DLD1 (cell line): ENCODE data around the gene ACTR8.

ENCODE experiments used
- in situ Hi-C: cut with HindIII; loops from 2 replicates; pipeline ENCODE4 v1.10.0; 2017; ENCODE audit warnings: low sequenced_read_pairs

The ACTR8 gene

DNA sequence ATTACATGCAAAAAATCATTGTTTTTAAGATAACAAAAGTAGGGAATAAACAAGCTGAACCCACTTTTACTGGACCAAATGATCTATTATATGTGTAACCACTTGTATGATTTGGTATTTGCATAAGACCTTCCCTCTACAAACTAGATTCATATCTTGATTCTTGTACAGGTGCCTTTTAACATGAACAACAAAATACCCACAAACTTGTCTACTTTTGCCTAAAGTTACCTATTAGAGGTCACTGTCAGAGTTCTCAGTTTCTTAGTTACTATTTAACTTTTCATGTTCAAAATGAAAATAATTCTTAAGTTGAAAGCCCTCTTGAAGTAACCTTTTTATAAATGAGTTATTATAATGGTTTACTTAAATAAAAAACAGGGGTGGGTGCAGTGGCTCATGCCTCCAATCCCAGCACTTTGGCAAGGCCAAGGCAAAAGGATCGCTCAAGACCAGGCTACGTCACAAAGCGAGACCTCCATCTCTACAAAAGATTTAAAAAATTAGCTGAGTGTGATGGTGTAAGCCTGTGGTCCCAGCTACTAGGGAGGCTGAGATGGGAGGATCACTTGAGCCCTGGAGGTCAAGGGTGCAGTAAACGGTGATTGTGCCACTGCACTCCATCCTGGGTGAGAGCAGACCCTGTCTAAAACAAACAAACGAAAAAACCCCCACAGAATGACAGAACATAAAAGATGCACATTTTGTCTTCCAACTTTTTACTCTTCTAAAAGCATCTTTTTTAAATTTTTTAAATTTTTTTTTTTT is 16.0 kb downstream of the ACTR8 start:
- in situ Hi-C loops: no loop called here

DNA sequence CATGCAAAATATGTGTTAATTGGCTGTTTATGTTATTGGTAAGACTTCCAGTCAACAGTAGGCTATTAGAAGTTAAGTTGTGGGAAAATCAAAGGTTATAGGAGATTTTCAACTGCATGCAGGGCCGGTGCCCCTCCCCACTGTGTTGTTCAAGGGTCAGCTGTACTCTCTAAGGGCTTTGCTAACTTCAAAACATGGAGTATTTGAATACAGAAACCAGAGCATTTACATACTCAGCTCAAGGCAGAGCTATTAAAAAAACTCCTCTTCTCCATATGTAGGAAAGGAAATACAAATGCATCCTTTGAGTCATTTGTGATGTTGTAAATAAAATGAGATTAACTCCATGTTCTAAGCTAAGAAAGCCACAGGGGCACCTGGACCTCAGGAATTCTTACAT is 18.8 kb downstream of the ACTR8 start:
- in situ Hi-C loops: no loop called here

DNA sequence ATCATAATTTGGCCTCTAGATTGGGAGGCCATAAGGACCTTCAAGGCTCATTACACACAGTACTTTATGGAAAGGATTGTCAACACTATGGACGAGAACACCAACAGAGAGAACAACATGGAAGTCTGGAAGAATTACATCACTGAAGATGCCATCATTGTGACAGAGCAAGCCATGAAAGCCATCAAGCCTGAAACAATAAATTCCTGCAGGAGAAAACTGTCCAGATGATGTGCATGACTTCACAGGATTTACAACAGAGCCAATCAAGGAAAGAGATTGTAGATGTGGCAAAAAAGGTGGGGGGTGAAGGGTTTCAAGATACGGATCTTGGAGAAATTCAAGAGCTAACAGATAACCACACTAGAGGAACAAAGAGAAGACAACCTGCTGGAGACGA is 19.7 kb downstream of the ACTR8 start:
- in situ Hi-C loops: no loop called here

DNA sequence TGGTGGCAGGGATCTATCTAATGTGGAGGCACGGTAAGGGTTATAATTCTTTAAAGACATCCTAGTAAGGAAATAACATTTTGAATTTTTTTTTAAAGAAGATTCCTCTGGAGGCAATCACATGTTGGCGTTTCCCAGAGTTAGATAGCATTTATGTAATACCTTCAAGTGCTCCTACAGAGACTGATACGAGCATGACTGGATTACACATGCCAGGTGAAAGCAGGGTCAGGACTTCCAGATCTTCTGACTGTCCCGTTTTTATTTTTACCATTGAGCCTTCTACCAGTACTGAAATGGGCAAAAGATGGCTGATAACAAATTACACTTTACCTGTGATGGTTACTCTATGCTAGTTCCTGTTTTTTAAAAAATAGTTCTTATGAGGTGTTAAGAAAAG is 21.8 kb downstream of the ACTR8 start:
- in situ Hi-C loops: no loop called here

DNA sequence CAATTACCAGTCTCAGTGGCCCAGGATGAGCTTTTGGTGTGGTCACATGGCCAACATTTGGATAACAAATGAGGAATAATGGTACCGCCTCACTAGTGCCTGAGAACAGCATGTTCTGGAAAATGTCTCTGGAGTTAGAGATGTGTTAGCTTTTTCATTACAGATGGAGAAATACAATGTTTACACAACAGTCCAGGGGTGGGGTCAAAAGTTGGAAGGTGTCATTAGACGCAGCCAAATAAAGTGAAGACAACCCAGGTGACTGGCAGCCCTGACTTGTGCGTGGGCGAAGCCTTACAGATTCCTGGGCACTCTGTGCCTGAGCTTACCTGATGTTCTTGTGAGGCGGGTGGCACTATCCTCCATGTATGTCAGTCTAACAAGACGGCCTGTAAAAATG is 22.8 kb downstream of the ACTR8 start:
- in situ Hi-C loops: no loop called here

DNA sequence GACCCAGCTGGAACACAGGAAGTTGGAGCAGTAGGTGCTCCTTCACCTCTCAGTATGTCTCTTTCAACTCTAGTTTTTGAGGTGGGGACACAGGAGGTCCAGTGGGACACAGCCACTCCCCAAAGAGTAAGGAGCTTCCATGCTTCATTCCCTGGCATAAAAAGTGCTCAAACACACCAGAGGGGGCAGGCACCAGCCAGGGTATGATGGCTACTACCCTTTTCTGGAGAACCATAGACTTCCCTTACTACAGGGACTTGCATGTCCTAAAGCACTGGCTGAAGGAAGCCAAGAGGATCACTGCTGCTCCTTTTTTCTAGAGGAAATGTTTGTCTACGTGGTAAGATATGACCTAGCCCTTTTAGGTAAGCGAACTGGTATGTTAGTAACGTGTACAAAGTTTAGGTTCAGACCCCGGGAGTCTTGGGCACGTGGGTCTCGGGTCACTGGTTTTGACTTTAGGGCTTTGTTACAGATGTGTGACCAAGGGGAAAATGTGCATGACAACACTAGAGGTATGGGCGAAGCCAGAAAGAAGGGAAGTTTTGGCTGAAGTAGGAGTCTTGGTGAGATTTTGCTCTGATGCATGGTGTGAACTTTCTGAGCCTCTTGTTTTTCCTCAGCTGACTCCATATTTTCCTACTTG is 23.7 kb downstream of the ACTR8 start:
- in situ Hi-C loops: no loop called here

DNA sequence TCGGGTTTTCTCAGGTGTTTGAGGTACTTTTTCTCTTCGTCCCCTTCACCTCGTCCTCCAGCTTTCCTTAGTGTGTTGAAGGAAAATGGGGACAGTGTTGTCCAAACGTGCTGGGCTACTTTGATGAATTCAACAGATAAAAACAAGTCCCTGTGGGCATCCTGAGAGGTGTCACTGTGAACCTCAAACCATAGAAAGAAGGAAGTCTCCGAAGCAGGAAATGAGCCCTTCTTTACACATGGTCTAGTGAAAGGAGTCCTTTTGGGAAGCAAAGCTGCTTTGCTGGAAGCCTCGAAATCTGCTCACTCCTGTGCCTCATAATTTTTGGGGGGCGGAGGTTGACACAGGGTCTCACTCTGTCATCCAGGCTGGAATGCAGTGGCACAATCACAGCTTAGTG is 25.0 kb downstream of the ACTR8 start:
- in situ Hi-C loops: no loop called here

DNA sequence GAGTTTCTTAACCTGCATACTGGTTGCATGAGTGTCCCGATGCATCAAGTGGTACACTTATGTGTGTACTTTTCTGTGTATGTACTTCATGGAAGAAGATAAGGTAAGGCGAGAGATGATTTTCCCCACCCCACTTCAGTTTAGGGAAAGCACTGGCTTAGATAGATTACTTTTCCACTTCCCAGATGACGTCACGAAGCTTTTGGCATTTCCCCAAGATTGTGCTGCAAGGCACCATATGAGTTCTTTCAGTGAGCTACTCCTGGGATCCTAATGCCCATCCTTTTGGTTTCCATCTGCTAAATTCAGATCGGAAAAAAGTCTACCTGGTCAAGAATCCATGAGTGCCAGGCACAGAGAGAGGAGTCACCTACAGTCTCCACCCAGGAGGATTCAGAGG is 31.1 kb downstream of the ACTR8 start:
- in situ Hi-C loops: no loop called here

DNA sequence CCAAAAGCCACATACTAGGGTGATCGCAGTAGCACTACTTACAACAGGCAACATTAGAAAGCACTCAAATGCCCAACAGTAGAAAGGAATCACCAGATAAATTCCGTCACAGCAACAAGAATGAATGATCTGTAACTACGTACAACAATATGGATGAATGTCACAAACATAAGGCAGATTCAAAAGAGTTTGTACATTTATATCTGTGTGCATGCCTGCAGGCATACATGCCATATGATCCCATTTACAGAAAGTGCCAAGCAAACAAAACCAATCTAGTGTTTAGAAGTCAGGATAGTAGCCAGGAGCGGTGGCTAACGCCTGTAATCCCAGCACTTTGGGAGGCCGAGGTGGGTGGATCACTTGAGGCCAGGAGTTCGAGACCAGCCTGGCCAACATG is 32.0 kb downstream of the ACTR8 start:
- in situ Hi-C loops: no loop called here

DNA sequence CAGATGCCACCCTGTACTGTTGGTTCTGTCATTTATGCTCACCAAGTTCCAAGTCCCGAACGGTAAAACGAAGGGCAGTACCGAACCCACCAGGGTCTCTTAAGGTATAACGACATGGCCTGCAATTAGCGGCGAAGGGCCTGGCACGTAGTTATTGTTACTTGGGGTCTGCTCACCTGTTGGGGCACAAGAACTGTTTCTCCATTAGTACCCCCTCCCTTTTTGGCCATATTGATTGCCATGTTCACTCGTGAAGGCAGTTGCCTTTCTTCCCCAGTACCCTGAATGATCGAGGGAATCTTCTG is 35.1 kb downstream of the ACTR8 start:
- in situ Hi-C loops: no loop called here

DNA sequence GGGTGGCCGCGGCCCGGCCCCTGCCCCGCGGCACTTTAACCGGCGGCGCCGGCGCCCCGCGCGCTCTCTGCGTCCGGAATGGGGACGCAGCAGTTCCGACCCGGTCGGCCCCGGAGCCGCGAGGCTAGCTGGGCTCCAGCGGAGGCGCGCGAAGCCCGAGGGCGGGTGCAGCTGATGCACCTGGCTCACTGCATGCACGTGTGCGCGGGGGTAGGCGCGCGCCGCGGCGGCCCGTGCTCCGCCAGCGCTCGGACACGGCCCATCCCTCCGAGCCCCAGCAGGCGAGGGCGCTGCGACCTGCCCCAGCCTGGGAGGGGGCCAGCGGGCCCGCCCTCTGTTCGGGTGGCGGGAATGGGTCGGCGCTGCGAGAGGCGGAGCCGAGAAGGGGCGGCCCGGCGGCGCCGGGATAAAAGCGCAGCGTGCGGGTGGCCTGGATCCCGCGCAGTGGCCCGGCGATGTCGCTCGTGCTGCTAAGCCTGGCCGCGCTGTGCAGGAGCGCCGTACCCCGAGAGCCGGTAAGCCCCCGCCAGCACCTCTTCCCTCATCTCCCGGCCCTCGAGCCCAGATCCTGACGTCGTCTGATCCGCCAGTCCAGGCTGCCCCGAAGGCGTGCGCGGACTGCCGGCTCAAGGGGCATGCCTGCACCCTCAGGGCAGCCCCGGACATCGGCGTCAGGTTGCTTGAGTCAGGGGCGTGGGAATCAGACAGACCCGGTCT is 35.7 kb downstream of the ACTR8 start, which contains the start of the genes CHDH and IL17RB:
TSS of gene CHDH (minus strand) at position 286 of the 717 bp plus-strand sequence. CDS start 22,411 bp downstream, outside the sequence.
TSS of gene IL17RB (plus strand) at position 435 of the 717 bp plus-strand sequence. CDS start at position 456, 21 bp downstream.
- in situ Hi-C loops: no loop called here

DNA sequence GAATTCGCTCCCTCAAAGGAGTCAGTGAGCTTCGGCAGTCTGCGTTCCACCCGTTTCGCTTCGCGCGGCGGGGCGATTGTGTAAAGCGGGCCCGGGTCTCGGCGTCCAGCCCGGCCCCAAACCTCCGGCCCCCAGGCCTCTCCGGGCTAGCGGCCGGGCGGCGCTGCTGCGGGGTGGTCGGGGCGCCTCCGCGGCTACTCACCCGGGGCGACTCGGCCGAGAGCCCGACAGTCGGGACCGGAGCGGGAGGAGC is 36.1 kb downstream of the ACTR8 start:
- in situ Hi-C loops: no loop called here

DNA sequence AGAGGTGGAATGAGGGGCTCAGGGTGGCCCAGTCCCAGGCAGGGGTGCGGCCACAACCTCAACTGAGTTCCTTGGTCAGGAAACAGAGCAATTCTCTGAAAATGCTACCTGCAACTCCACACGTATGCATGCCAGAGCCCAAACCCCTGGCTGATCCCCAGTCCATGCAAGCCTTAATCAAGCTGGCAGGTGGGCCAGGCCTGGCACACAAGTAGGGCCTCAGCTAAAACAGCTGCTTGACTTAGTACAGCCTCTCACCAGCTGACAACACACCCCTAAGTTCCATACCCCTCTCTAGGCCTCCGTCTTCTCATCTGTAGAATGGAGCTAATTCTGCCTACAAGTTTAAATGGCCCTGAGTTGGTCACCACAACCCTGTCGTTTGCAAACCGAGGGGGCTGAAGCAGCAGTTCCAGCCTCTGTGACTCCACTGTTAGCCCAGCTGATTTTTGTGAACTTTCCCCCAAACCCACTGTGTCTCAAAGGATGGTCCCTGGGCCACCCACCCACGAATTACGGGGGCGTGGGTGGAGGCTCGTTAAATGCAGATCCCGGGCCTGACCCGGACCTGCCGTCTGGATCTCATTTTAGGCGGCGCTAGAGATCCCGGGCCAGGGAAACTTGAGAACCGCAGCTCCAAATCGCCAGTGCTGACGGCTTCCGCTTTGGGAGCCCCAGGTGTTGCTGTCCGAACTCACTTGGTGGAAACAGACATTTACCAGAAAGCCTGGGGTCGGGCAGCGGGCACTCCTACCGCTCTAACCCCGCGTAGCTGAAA is 36.7 kb downstream of the ACTR8 start:
- in situ Hi-C loops: no loop called here

DNA sequence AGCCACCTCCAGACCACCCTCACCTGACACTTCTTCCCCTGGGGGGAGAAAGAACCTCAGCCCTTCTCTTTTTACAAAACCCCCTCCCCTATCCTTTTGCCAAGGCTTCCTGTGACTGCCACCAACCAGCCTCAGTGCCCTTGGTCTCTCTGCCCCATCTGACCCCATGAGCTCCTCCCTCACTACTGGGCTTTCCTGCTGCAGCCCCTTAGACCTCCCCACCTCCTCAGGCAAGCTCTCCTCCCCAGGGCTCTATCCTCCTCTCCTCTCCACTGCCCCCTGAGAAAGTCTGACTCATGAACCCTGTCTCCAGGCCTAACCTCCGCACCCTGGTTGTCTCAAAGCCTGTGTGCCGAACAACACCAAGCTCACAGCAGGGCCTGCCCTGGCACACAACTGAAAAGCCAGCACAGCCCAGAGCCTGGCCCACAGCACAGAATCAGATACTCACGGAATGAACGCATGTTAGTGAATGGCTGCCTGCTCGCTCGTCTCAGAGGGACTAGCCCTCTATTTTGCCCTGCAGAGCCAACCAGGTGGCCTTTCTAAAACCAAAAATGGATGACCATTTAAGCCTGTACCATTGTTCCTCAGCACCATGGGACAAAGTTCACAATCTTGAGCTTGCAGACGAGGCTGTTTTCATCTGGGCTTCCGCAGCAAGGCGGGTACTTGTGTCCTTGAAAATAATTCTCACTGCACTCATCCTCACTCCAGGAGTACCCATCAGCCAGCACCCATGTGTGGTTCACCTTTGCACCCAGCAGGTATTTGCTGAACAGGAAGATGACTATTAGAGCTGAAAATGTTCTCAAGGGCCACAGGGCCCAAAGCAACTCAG is 37.5 kb downstream of the ACTR8 start:
- in situ Hi-C loops: no loop called here

DNA sequence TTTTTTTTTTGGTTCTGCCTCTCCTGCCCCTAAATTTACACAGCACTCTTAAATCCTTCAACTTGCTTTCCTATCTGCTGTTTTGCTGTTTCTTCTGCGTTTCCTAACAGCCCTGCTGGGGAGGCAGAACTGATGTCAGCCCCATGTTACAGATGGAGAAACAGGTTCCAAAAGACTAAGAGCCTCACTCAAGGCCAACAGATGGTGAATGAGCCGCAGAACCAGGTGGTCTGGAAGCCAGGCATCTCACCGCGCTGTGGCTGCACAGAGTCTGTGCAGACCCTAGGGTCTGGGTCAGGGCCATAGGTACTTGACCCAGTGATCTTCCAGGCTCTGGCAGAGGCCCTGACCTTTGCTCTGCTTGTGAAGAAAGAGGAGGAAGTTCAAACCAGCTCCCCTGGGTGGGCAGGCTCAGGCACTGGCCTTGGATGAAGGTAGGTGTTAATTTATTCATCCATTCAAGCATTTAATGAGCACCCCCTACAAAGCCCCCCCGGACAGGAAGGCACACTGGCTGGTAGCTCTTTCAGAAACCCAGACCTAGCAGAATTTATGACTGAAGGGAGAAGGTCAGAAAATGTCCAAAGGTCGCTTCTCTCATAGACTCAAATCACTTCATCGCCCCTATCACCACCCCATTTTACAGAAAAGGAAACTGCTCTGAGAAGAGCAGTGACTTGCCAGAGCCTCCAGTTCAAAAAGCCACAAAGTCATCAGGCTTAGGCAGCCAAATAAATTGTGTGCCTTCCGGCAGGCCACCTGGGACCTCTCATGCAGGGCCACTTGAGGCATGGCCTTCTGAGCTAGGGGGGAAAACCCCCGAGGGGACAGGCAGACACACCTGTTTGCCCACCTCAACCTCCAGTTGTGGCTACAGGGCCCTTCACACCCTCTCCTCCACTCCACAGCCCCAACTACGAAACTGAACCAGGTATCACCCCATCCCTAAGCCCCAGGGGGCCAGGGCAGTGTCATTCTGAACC is 38.5 kb downstream of the ACTR8 start:
- in situ Hi-C loops: no loop called here

DNA sequence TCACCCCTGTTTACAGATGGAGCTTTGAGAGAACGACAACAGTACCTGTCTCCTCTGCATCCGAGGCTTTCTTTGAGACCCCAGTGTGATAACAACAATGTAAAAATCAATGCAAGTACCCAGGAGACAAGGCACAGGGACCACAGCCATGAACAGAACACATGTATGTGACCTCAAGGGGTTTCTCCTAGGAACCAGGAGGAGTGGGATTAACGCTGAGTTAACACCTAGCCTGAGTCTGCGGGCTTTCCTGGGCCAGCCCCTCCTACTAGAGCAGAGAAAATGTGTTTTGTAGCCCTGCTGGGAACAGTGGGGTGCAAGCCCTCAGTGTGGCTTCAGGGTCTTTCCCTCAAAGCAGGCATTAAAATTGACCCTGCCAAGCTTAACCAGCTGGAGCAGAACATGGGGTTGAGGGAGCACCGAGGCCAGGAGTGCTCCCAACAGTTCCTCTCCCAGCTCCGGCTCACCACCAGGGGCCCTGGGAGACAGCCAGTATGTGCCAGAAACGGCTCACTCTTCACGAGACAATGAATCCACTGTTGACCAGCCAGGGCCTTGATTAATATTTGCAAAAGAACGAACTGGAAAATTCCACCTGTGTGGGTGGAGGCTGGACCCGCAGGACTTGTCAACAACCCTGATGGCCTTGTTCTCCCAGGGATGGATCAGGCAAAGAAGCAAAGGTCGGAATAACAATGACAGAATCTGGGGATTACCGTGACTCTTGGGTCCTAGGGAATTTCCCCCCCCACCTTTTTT is 39.3 kb downstream of the ACTR8 start:
- in situ Hi-C loops: no loop called here

DNA sequence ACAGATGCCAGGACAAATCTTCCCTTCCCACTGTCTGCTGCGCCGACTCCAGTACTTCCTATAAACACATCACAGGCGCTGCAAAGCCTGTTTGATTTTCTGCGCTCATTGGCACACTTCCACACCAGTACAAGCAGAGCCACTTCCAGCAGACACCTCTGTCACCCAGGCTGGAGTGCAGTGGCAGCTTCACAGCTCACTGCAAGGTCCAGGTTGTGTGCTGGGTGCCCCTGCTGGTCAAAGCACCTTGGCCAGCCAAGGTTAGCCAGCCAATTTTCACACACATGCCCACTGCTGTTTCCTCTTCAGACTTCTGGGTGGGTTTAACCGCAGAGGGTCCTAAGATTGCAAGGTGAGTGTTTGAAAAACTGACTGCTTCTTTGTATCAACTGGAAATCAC is 40.7 kb downstream of the ACTR8 start:
- in situ Hi-C loops: no loop called here

DNA sequence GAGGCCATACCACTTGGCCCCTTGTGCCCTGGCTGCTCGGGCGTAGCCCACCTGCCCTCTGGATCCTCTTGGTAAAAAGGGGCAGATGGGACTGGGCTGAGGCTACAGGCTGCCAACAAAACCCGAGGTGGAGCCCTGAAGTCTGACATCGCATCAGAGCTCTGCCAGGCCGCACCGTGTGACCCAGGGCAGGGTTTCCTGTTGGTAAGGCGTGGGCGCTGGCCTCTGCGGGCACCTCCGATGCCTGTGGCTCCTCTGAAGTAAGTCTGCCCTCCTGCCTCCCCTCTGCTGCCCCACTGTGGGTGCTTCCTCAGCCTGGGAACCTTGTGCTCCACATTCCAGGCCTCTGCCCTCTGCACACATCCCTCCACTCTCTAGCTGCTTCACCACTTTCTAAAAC is 44.6 kb downstream of the ACTR8 start:
- in situ Hi-C loops: no loop called here
